WERI-Rb-1 (cell line): ENCODE data around the gene GPR156.

Experiments used
- DNase-seq: peaks from one replicate; pipeline ENCODE4 v3.0.0-alpha.2; 2020
- H3K27ac ChIP-seq: fragments of 250-450 bp; sonication (Bioruptor Pico); 2 replicates; pipeline ENCODE4 v1.5.1; 2020; ENCODE audit warnings: mild to moderate bottlenecking, moderate library complexity
- H3K27me3 ChIP-seq: fragments of 250-450 bp; sonication (Bioruptor Pico); 2 replicates; pipeline ENCODE4 v1.5.1; 2021; ENCODE audit warnings: mild to moderate bottlenecking, low read depth, moderate library complexity; ENCODE audit not compliant: insufficient read depth, severe bottlenecking
- H3K36me3 ChIP-seq: fragments of 250-450 bp; sonication (Bioruptor Pico); 2 replicates; pipeline ENCODE4 v1.5.1; 2020; ENCODE audit warnings: mild to moderate bottlenecking, moderate library complexity
- H3K4me3 ChIP-seq: 2 replicates; pipeline ENCODE4 v1.5.1; 2011; ENCODE audit warnings: low read depth, mild to moderate bottlenecking, control low read depth, low read length
- H3K9me3 ChIP-seq: fragments of 250-450 bp; sonication (Bioruptor Pico); 2 replicates; pipeline ENCODE4 v1.5.1; 2021; ENCODE audit warnings: mild to moderate bottlenecking, moderate library complexity; ENCODE audit not compliant: severe bottlenecking
- TF ChIP-seq, protein P1 (sequence below): IDR thresholded peaks from 2 replicates; pipeline ENCODE4 v1.5.1; 2011; ENCODE audit warnings: low read depth, mild to moderate bottlenecking, control low read depth, inconsistent platforms, low read length

The GPR156 gene

DNA sequence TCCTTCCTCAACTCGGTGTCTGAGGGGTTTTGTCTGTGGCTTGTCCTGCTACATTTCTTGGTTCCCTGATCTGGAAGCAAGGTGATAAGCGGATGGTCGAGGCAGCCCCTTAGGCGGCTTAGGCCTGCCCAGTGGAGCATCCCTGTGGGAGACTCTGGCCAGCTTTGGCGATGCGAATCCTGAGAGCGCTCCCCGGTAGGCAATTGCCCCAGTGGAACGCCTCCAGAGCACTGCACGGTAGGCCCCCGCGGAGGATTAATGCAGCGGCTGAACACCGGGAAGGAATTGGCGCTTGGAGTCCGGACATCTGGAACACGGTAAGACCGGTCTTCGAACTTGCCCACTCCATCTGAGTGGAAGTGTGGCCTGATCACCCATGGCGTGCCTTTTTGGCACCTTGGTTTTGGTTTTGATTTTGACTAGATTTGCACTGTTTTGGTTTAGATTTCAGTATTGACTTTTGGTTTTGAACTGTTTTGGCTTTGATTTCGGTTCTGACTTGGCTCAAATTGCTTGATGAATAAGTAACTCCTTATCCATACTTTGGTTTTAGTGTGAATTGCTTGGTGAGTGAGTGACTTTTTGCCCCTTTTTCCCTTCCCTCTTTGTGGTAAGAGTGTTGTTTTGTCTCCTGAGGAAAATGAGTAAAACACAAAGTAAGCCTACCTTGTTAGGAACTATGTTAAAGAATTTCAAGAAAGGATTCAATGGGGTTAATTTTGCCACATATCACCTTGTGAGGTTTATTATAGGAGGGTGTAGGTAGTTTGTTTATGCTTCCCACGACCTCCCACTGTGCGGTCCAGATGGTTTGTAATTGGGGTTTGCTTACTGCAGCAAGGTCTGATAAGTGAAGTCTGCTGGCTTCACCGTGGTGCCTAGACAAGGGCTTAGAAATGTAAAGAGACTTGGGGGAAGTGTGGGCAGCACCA lies 27.1 kb upstream of the GPR156 start:
- H3K36me3 ChIP-seq, result no peaks in the 10 kb centered on the region
- TF ChIP-seq, protein P1, sequence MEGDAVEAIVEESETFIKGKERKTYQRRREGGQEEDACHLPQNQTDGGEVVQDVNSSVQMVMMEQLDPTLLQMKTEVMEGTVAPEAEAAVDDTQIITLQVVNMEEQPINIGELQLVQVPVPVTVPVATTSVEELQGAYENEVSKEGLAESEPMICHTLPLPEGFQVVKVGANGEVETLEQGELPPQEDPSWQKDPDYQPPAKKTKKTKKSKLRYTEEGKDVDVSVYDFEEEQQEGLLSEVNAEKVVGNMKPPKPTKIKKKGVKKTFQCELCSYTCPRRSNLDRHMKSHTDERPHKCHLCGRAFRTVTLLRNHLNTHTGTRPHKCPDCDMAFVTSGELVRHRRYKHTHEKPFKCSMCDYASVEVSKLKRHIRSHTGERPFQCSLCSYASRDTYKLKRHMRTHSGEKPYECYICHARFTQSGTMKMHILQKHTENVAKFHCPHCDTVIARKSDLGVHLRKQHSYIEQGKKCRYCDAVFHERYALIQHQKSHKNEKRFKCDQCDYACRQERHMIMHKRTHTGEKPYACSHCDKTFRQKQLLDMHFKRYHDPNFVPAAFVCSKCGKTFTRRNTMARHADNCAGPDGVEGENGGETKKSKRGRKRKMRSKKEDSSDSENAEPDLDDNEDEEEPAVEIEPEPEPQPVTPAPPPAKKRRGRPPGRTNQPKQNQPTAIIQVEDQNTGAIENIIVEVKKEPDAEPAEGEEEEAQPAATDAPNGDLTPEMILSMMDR, result no peak

DNA sequence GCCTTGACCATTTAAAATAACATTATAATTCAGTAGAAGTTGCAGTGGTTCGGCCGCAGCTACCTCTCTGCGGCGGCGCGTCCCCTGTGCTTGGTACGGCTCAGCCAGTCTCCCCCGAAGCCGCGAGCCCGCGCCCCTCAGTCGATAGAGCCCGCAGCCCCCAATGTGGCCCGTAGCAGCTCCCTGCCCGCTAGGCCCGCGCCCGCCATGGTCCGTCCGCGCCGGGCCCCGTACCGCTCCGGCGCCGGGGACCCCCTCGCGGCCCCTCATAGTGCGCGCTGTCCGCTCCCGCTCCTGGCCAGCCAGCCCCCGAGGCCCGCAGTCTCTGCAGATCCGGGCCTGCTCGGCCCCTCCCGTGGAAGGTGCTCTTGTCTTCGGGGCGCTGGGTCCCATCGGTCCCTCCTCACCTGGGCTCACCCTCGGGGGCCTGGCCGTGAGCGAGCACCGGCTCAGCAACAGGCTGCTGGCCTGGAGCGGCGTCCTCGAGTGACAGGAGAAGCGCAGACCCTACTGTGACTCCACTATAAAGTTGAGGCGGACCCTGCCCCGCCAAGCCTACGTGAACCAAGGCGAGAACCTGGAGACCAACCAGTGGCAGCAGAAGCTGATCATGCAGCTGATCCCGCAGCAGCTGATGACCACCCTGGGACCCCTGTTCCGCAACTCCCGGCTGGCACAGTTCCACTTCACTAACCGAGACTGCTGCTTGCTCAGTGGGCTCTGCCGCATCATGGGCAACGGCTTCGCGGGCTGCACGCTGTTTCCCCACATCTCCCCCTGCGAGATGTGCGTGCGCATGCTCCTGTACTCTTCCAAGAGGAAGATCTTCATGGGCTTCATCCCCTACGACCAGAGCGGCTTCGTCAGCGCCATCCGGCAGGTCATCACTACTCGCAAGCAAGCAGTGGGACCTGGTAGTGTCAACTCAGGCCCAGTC lies 21.8 kb upstream of the GPR156 start:
- Histone ChIP-seq H3K9me3 (no peaks in the 10 kb centered on the region), H3K27ac (no peak overlapping the region), H3K4me3 (no peak overlapping the region), H3K27me3 (no peaks in the 10 kb centered on the region), H3K36me3 (no peaks in the 10 kb centered on the region)
- TF ChIP-seq, protein P1, result no peak
- DNase-seq, result no peak

More for the DNA sequence above, 27.1 kb upstream of the GPR156 start:
- Histone ChIP-seq H3K9me3 (peaks cover 2% of the 10 kb centered on the region), H3K27ac (no peak overlapping the region), H3K4me3 (no peak overlapping the region), H3K27me3 (no peaks in the 10 kb centered on the region)
- no peak for DNase-seq

DNA sequence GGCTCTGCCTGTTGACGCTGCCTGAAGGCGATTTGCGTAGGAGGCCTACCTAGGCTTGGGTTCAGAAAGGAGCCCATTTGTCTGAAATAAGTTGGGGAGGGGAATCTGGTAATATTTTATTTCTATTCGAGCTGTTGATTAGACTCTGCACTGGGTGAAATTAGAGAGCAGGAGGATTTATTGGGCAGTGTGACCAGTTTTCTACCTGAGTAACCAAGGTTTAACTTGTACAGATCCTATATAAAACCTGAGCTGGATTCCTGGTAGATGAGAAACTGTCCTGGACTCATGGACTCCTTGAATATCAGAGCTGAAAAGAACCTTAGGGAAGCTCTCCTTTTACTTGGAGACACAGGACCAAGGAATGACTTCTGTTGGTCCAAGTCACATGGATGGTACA lies 19.6 kb upstream of the GPR156 start:
- no peaks in the 10 kb centered on the region for H3K36me3 ChIP-seq
- no peaks in the 10 kb centered on the region for H3K27me3 ChIP-seq
- no peak overlapping the region for H3K4me3 ChIP-seq
- no peaks in the 10 kb centered on the region for H3K9me3 ChIP-seq
- no peak for DNase-seq
- TF ChIP-seq, protein P1, result no peak
- H3K27ac ChIP-seq, result no peak overlapping the region

DNA sequence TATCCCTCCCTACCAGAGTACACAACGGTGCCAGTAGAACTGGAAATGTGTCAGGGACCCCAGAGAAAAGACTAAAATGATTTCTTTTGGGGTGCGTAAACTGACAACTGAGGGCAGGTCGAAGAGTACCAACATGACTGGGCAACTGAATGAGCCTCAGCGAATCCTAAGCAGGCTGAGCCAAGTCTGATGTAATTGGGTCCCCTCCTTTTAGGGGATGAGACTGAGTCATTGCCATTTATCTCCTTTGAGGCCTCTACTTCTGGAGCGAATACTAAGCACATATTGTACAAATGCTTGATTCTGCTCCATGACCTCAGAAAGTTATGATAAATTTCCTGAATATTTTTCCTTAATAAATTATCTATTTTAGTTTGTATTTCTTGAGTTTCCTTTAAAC lies 17.3 kb upstream of the GPR156 start:
- TF ChIP-seq, protein P1, result no peak
- Histone ChIP-seq H3K36me3 (no peaks in the 10 kb centered on the region), H3K27ac (no peak overlapping the region), H3K27me3 (no peaks in the 10 kb centered on the region), H3K9me3 (no peaks in the 10 kb centered on the region), H3K4me3 (no peak overlapping the region)
- no peak for DNase-seq

DNA sequence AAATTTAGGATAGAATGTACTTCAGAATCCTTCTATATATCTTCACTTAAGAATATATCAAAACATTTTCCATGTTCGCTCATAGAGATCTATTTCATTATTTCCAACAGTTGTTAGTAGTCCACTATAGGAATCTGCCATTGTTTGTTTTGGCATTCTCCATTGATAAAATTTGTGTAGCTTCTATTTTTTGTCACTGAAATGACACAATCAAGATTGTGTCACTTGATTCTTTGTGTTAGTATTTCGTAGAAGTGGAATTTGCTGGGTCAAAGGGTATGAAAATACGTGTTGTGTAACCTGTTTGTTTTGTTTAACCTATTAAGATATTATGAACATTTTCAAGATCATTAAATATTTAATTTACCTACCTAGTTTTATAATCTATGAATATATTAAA lies 15.9 kb upstream of the GPR156 start:
- H3K27me3 ChIP-seq, result no peaks in the 10 kb centered on the region
- DNase-seq, result no peak
- H3K27ac ChIP-seq, result no peak overlapping the region
- TF ChIP-seq, protein P1, result no peak
- no peaks in the 10 kb centered on the region for H3K9me3 ChIP-seq
- H3K36me3 ChIP-seq, result no peaks in the 10 kb centered on the region
- H3K4me3 ChIP-seq, result no peak overlapping the region
